SK-N-SH (cell line): ENCODE results near the gene CNIH2. TPM values are rescaled to one million over a fixed set of nuclear protein-coding genes. Genes with fewer than 3 reads are reported as not detected.
A peak's percentile ranks its signal among the peaks of the same experiment; 100 is the strongest.

Experiments used
- CTCF ChIA-PET: fragments of 300-600, 350-600 bp; formaldehyde crosslinking; extraction: SDS; loops from one replicate; lab custom pipeline; 2021; lab: Yijun Ruan, JAX
- POLR2A ChIA-PET: fragments of 350-600 bp; sonication (Branson Sonifier 250); formaldehyde crosslinking; extraction: SDS; loops from one replicate; lab custom pipeline; 2020; ENCODE audit warnings: antibody characterized with exemption, inconsistent platforms; lab: Yijun Ruan, JAX
- DNase-seq: peaks from one replicate; pipeline ENCODE4 v3.0.0; 2012
- H2AFZ ChIP-seq: fragments of 200-600 bp; sonication (generic); 2 replicates; pipeline ENCODE4 v1.8.1; 2016; ENCODE audit warnings: antibody characterized with exemption, mild to moderate bottlenecking, low read depth
- H3F3A ChIP-seq: fragments of 200-600 bp; sonication (generic); replicated peaks from 2 replicates; pipeline ENCODE3; 2016; ENCODE audit warnings: antibody characterized with exemption, mild to moderate bottlenecking; ENCODE audit not compliant: insufficient read depth
- H3K27ac ChIP-seq, 2 experiments: fragments of 200-500 bp in 1 of 2; fragments of 200-600 bp in 1 of 2; sonication (Bioruptor generic) in 1 of 2; sonication (generic), shearing (Covaris generic) in 1 of 2; 2 replicates each; pipeline versions ENCODE4 v1.5.1 to v1.6.1; 2014 to 2016; ENCODE audit warnings: low read depth in 2 of 2, inconsistent platforms in 1 of 2, low read length in 1 of 2, mild to moderate bottlenecking in 1 of 2, mixed read lengths in 1 of 2
- H3K27me3 ChIP-seq: fragments of 200-600 bp; sonication (generic), shearing (Covaris generic); 2 replicates; pipeline ENCODE4 v1.6.1; 2016; ENCODE audit warnings: mixed run types; ENCODE audit not compliant: insufficient read depth
- H3K36me3 ChIP-seq, 2 experiments: fragments of 200-500 bp in 1 of 2; fragments of 200-600 bp in 1 of 2; sonication (Bioruptor generic) in 1 of 2; sonication (generic) in 1 of 2; replicated peaks in 1 of 2; 2 replicates each; pipeline versions ENCODE3 to v1.5.1; 2014 to 2016; ENCODE audit warnings: low read length in 1 of 2, mild to moderate bottlenecking in 1 of 2; ENCODE audit not compliant: insufficient read depth in 2 of 2, control insufficient read depth in 1 of 2
- H3K4me1 ChIP-seq, 2 experiments: fragments of 200-500 bp in 1 of 2; fragments of 200-600 bp in 1 of 2; sonication (Bioruptor generic) in 1 of 2; sonication (generic), shearing (Covaris generic) in 1 of 2; 2 replicates each; pipeline versions ENCODE4 v1.5.1 to v1.6.1; 2014 to 2016; ENCODE audit warnings: low read depth in 1 of 2, low read length in 1 of 2, mixed run types in 1 of 2; ENCODE audit not compliant: insufficient read depth in 2 of 2, control insufficient read depth in 1 of 2
- H3K4me2 ChIP-seq: fragments of 200-600 bp; sonication (generic), shearing (Covaris generic); 2 replicates; pipeline ENCODE4 v1.6.1; 2017; ENCODE audit warnings: mixed run types
- H3K4me3 ChIP-seq, 2 experiments: fragments of 200-500 bp in 1 of 2; fragments of 200-600 bp in 1 of 2; sonication (Bioruptor generic) in 1 of 2; sonication (generic), shearing (Covaris generic) in 1 of 2; 2 replicates each; pipeline versions ENCODE4 v1.5.1 to v1.8.1; 2014 to 2016; ENCODE audit warnings: low read depth in 2 of 2, inconsistent platforms in 1 of 2, low read length in 1 of 2, mild to moderate bottlenecking in 1 of 2, mixed read lengths in 1 of 2, moderate library complexity in 1 of 2
- H3K79me2 ChIP-seq: fragments of 200-600 bp; sonication (generic); 2 replicates; pipeline ENCODE4 v1.8.1; 2017; ENCODE audit warnings: mild to moderate bottlenecking; ENCODE audit not compliant: insufficient read depth
- H3K9ac ChIP-seq: fragments of 200-600 bp; sonication (generic); 2 replicates; pipeline ENCODE4 v1.6.1; 2017; ENCODE audit warnings: mixed run types
- H3K9me2 ChIP-seq: fragments of 200-600 bp; sonication (generic); 2 replicates; pipeline ENCODE4 v1.6.1; 2017; ENCODE audit warnings: mixed run types
- H3K9me3 ChIP-seq: fragments of 200-600 bp; sonication (generic); 2 replicates; pipeline ENCODE4 v1.6.1; 2017; ENCODE audit warnings: mixed run types, mild to moderate bottlenecking, moderate library complexity
- H4K20me1 ChIP-seq: fragments of 200-600 bp; sonication (generic); 2 replicates; pipeline ENCODE4 v1.6.1; 2017; ENCODE audit warnings: mild to moderate bottlenecking, mixed run types; ENCODE audit not compliant: insufficient read depth
- CHD2 ChIP-seq: fragments of 150-350 bp; IDR thresholded peaks from 2 replicates; pipeline ENCODE4 v1.6.1; 2018; ENCODE audit warnings: low read length; ENCODE audit not compliant: partially characterized antibody
- FOSL2 ChIP-seq: IDR thresholded peaks from 2 replicates; pipeline ENCODE4 v1.4.0; 2012; ENCODE audit warnings: low read depth, mild to moderate bottlenecking, moderate library complexity, borderline replicate concordance
- FOXM1 ChIP-seq: IDR thresholded peaks from 2 replicates; pipeline ENCODE4 v1.4.0; 2012; ENCODE audit warnings: low read depth, mild to moderate bottlenecking
- GATA2 ChIP-seq: sonication (generic); formaldehyde crosslinking; IDR thresholded peaks from 2 replicates; pipeline ENCODE4 v1.5.0; 2020; ENCODE audit warnings: mild to moderate bottlenecking, missing genetic modification reagents
- MEF2A ChIP-seq: IDR thresholded peaks from 2 replicates; pipeline ENCODE4 v1.4.0; 2012; ENCODE audit warnings: low read depth, borderline replicate concordance
- RCOR1 ChIP-seq: fragments of 150-350 bp; IDR thresholded peaks from 2 replicates; pipeline ENCODE4 v1.6.1; 2017; ENCODE audit warnings: antibody characterized with exemption, low read length
- RFX5 ChIP-seq: IDR thresholded peaks from 2 replicates; pipeline ENCODE4 v1.6.1; 2012; ENCODE audit warnings: mild to moderate bottlenecking, improper control_type of control experiment, low read length
- RXRA ChIP-seq: IDR thresholded peaks from 2 replicates; pipeline ENCODE4 v1.4.0; 2012; ENCODE audit warnings: low read depth, mild to moderate bottlenecking, borderline replicate concordance
- SIN3A ChIP-seq: IDR thresholded peaks from 2 replicates; pipeline ENCODE4 v1.6.1; 2012; ENCODE audit warnings: low read depth, mild to moderate bottlenecking, low read length, moderate library complexity, borderline replicate concordance
- TCF12 ChIP-seq: IDR thresholded peaks from 2 replicates; pipeline ENCODE4 v1.4.0; 2012
- TEAD4 ChIP-seq: IDR thresholded peaks from 2 replicates; pipeline ENCODE4 v1.4.0; 2012; ENCODE audit warnings: mild to moderate bottlenecking, borderline replicate concordance; ENCODE audit not compliant: insufficient read depth
- WGBS: methylation state at CpG from one replicate; pipeline ENCODE4 v1.1.6; 2017; ENCODE audit warnings: low lambda C conversion rate; 5-methylcytosine and 5-hydroxymethylcytosine counted together
- polyA plus RNA-seq, 3 experiments: library from polyadenylated mRNA; depleted of rRNA; stranded (reverse); fragments of >200 nt; gene quantifications; 2 replicates each; pipeline ENCODE4 v1.2.3, GENCODE V29; 2012
- TF ChIP-seq, protein P1 (sequence below): fragments of 150-350 bp; IDR thresholded peaks from 2 replicates; pipeline ENCODE4 v1.6.1; 2016; ENCODE audit warnings: mild to moderate bottlenecking, low read depth, low read length
- TF ChIP-seq, protein P2 (sequence below): IDR thresholded peaks from 2 replicates; pipeline ENCODE4 v1.4.0; 2012; ENCODE audit warnings: low read depth, borderline replicate concordance
- TF ChIP-seq, protein P3 (sequence below): IDR thresholded peaks from 2 replicates; pipeline ENCODE4 v1.4.0; 2012; ENCODE audit warnings: low read depth, borderline replicate concordance
- TF ChIP-seq, protein P4 (sequence below): IDR thresholded peaks from 2 replicates; pipeline ENCODE4 v1.6.1; 2012; ENCODE audit warnings: mild to moderate bottlenecking, low read depth, low read length, moderate library complexity

Gene CNIH2
- polyA plus RNA-seq, 1 of the 3 experiments (the other 2 are of a cell fraction) = 11.8 TPM

DNA sequence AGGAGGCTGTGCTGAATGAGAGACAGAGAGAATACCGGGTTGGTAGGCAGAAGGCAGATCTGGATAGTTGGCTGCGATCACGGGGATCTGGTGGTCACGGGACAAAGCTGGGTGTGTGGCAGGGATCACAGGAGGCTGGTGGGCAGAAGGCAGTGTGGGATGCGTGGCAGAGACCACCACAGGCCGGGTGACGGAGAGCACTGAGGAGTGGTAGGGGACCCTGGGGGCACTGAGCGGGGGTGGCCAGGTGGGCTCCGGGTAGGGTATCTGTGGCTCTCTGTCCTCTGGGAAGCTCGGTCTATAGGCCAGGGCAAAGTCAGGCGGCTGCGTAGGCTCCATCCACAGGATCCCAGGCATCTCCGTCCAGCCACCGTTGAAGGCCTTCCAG is 37.5 kb downstream of the CNIH2 start:
- H3K9ac ChIP-seq = no peak overlapping the region
- ChIA-PET POLR2A (no interaction called here), CTCF (interaction anchor here (1.1 to 12.4 kb wide), 5 partner anchors 16 to 73 kb away, joined by 3 to 280 read pairs (median 3); partner anchors contain the start of genes B4GAT1, BRMS1, RIN1 and YIF1A)
- no peak for TF ChIP-seq FOSL2
- TF ChIP-seq RFX5 = no peak
- no peak for TF ChIP-seq FOXM1
- TF ChIP-seq, protein P1, sequence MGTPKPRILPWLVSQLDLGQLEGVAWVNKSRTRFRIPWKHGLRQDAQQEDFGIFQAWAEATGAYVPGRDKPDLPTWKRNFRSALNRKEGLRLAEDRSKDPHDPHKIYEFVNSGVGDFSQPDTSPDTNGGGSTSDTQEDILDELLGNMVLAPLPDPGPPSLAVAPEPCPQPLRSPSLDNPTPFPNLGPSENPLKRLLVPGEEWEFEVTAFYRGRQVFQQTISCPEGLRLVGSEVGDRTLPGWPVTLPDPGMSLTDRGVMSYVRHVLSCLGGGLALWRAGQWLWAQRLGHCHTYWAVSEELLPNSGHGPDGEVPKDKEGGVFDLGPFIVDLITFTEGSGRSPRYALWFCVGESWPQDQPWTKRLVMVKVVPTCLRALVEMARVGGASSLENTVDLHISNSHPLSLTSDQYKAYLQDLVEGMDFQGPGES = no peak
- TF ChIP-seq TCF12 = no peak
- TF ChIP-seq, protein P2, sequence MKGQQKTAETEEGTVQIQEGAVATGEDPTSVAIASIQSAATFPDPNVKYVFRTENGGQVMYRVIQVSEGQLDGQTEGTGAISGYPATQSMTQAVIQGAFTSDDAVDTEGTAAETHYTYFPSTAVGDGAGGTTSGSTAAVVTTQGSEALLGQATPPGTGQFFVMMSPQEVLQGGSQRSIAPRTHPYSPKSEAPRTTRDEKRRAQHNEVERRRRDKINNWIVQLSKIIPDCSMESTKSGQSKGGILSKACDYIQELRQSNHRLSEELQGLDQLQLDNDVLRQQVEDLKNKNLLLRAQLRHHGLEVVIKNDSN = no peak
- no peak for TF ChIP-seq CHD2
- TF ChIP-seq TEAD4 = no peak
- no peak for TF ChIP-seq GATA2 (CRISPR knock-in tag)
- TF ChIP-seq, protein P3, sequence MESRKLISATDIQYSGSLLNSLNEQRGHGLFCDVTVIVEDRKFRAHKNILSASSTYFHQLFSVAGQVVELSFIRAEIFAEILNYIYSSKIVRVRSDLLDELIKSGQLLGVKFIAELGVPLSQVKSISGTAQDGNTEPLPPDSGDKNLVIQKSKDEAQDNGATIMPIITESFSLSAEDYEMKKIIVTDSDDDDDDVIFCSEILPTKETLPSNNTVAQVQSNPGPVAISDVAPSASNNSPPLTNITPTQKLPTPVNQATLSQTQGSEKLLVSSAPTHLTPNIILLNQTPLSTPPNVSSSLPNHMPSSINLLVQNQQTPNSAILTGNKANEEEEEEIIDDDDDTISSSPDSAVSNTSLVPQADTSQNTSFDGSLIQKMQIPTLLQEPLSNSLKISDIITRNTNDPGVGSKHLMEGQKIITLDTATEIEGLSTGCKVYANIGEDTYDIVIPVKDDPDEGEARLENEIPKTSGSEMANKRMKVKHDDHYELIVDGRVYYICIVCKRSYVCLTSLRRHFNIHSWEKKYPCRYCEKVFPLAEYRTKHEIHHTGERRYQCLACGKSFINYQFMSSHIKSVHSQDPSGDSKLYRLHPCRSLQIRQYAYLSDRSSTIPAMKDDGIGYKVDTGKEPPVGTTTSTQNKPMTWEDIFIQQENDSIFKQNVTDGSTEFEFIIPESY = no peak
- TF ChIP-seq, protein P4, sequence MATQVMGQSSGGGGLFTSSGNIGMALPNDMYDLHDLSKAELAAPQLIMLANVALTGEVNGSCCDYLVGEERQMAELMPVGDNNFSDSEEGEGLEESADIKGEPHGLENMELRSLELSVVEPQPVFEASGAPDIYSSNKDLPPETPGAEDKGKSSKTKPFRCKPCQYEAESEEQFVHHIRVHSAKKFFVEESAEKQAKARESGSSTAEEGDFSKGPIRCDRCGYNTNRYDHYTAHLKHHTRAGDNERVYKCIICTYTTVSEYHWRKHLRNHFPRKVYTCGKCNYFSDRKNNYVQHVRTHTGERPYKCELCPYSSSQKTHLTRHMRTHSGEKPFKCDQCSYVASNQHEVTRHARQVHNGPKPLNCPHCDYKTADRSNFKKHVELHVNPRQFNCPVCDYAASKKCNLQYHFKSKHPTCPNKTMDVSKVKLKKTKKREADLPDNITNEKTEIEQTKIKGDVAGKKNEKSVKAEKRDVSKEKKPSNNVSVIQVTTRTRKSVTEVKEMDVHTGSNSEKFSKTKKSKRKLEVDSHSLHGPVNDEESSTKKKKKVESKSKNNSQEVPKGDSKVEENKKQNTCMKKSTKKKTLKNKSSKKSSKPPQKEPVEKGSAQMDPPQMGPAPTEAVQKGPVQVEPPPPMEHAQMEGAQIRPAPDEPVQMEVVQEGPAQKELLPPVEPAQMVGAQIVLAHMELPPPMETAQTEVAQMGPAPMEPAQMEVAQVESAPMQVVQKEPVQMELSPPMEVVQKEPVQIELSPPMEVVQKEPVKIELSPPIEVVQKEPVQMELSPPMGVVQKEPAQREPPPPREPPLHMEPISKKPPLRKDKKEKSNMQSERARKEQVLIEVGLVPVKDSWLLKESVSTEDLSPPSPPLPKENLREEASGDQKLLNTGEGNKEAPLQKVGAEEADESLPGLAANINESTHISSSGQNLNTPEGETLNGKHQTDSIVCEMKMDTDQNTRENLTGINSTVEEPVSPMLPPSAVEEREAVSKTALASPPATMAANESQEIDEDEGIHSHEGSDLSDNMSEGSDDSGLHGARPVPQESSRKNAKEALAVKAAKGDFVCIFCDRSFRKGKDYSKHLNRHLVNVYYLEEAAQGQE = no peak
- TF ChIP-seq MEF2A = no peak
- TF ChIP-seq RCOR1 = no peak
- no peak for TF ChIP-seq RXRA
- TF ChIP-seq SIN3A = no peak
- H3K27ac ChIP-seq = peak overlapping the region in 1 of 2 experiments; percentile 100; a peak in 1 of 4 replicates
- no peak overlapping the region for H2AFZ ChIP-seq
- H3K36me3 ChIP-seq = no peaks in the 10 kb centered on the region
- 98% methylated on average over 14 of the region's 14 CpGs for WGBS
- peaks cover 12% of the 10 kb centered on the region for H3F3A ChIP-seq
- H3K9me3 ChIP-seq = no peaks in the 10 kb centered on the region
- H3K9me2 ChIP-seq = no peaks in the 10 kb centered on the region
- no peaks in the 10 kb centered on the region for H4K20me1 ChIP-seq
- H3K79me2 ChIP-seq = no peaks in the 10 kb centered on the region
- H3K4me1 ChIP-seq = peaks cover 32 to 66% of the 10 kb centered on the region in 2 experiments
- no peak for DNase-seq
- H3K4me3 ChIP-seq = no peak overlapping the region
- H3K27me3 ChIP-seq = no peaks in the 10 kb centered on the region
- H3K4me2 ChIP-seq = no peak overlapping the region
